RWPE1 (cell line): ENCODE data around the gene MECP2.

ENCODE experiments used
- CTCF ChIA-PET: fragments of 350-600 bp; sonication (Branson Sonifier 250); formaldehyde crosslinking; extraction: SDS; loops from one replicate; lab custom pipeline; 2021; lab: Yijun Ruan, JAX
- POLR2A ChIA-PET: fragments of 400-600 bp; formaldehyde crosslinking; extraction: SDS; loops from one replicate; lab custom pipeline; 2020; ENCODE audit warnings: antibody characterized with exemption; ENCODE audit not compliant: low non-redundant PET; lab: Yijun Ruan, JAX
- DNase-seq: peaks from one replicate; pipeline ENCODE4 v3.0.0; 2012; ENCODE audit warnings: low spot score
- H3K27ac ChIP-seq: fragments of 450-650 bp; 2 replicates; pipeline ENCODE4 v1.5.1; 2017
- CTCF ChIP-seq: fragments of 450-650 bp; conservative IDR thresholded peaks from 2 replicates; pipeline ENCODE4 v1.5.1; 2017; ENCODE audit warnings: low read depth, mild to moderate bottlenecking

MECP2 gene

GRCh38 chrX:154090731-154091130 lies 6.8 kb downstream of the MECP2 start:
- ChIA-PET CTCF (no interaction called here), POLR2A (no interaction called here)
- DNase-seq = no peak
- no peak overlapping the region for H3K27ac ChIP-seq
- TF ChIP-seq CTCF = no peak

DNA sequence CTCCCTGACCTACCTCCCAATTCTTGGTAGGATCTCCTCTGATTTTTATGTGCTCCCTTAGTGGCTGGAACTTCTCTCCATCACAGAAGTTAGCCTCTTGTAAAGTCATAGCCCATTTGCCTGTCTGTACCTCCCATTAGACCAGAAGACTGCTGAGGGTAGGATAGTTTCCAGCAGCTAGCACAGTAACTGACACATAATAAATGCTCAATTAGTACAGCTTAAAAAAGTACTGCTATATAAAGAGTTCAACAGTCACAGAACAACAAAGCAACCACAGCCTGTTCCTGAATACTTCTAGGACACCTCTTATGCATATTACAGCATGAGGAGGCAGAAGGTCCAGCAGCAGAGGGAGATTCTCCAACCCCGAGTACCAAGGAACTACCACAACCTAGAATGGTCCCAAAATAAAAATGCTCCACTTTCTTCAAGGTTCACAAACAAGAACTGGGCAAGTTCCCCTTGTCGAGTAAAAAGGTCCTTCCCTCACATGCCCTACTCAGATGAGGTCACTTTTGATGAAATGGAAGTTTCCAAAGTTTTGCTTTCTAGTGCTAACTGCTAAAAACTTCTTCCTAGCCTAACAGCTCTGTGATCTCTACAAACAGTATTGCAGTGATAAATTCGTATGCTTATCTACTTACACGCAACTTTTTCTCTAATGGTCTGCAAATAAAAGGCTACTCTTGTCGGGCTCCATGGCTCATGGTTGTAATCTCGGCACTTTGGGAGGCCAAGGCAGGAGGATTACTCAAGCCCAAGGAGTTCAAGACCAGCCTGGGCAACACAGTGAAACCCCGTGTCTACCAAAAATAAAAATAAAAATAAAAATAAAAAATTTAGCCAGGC lies 12.8 kb downstream of the MECP2 start:
- CTCF ChIA-PET = no interaction called here
- TF ChIP-seq CTCF = no peak
- no peak for DNase-seq
- POLR2A ChIA-PET = no interaction called here
- no peak overlapping the region for H3K27ac ChIP-seq

- no peak for DNase-seq
- TF ChIP-seq CTCF = no peak
- CTCF ChIA-PET = no interaction called here
- H3K27ac ChIP-seq = peak overlapping the region; percentile 72
- POLR2A ChIA-PET = no interaction called here
Measured at GRCh38 chrX:154083126-154083517, 14.4 kb downstream of the MECP2 start.

- peak overlapping the region; percentile 80 for H3K27ac ChIP-seq
- TF ChIP-seq CTCF = no peak
- ChIA-PET CTCF (no interaction called here), POLR2A (no interaction called here)
- DNase-seq = peak; percentile 19
Measured at GRCh38 chrX:154082396-154083125, 15.0 kb downstream of the MECP2 start.

GRCh38 chrX:154077101-154077500 lies 20.4 kb downstream of the MECP2 start:
- H3K27ac ChIP-seq = no peak overlapping the region
- CTCF ChIA-PET = no interaction called here
- POLR2A ChIA-PET = no interaction called here
- no peak for DNase-seq
- no peak for TF ChIP-seq CTCF

DNA sequence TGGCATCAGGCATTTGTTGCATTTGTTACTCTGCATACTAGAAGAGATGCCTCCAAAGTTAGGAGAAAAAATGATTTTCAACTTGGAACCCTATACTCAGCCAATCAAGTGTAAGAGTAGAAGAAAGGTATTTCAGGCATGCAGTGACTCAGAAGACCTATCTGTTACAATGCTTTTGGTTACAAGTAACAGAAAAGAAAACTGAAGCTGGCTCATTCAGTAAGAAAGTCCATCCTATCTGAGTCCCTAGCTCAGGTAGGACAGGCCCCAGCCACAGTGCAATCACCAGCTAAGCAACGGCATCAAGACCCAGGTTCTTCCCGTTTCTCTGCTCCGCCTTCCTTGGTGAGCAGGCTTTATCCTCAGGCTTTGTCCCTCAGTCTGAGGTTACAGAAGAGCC lies 23.3 kb downstream of the MECP2 start:
- peak overlapping the region; percentile 71 for H3K27ac ChIP-seq
- POLR2A ChIA-PET = no interaction called here
- peak; percentile 55 for DNase-seq
- TF ChIP-seq CTCF = no peak
- CTCF ChIA-PET = no interaction called here
